CD4-positive, alpha-beta T cell treated with Interferon gamma for 1 hour (primary cell): Measurements from ENCODE around the gene PITPNC1.
"Not testable (repeated sequence)": the region's sequence is repeated elsewhere in the genome, so short reads cannot be mapped to it uniquely, and the experiment has no call there.

Experiments used
- DNase-seq: peaks from one replicate; pipeline ENCODE4 v3.0.0-alpha.2; 2020

Gene PITPNC1

DNA sequence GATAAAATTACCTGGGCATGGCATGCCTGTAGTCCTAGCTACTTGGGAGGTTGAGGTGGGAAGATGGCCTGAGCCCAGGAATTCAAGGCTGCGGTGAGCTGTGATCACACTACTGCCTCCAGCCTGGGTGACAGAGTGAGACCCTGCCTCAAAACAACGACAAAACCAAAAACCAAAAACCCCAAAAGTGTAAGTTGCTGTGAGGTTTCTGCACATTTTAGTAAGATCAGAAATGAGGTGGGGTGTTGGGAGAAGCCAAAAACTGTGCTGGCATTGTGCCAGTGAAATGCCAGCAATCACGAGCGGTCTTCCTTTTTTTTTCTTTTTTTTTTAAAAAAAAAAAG lies 114.6 kb downstream of the PITPNC1 start:
- no peak for DNase-seq

- no peak for DNase-seq
These were observed 115.2 kb downstream of the PITPNC1 start for GRCh38 chr17:67492251-67492740.

DNA sequence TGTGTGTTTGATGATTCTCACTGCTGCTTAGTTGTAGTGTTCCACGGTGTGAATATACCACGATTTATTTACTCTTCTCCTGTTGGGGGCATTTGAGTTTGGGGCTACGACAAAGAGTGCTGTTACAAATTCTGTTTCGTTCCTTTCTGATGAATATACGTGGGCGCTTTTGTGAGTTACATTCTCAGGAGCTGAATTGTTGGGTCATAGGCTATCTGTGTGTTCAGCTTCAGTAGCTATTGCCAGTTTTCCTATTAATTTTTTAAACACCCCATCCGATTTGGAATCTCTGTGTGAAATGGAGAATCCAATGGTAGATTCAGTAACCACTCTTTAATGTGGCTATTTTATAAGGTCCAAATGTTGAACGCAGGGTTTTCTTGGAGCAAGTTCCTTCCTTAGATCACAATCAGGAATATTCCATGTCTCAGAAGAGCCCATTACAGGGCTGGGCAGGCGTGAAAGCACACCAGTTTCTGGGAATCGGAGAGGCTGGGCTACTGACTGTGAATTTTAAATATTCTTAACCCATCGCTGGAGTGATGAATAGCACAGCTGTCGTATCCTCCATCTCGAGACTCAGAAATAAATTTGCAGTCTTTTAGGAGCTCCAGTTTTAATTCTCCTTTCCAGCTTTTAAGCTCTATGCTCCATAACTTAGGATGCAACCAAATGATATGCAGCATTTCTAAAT lies 115.9 kb downstream of the PITPNC1 start:
- DNase-seq = no peak

GRCh38 chr17:67493812-67494211 lies 116.7 kb downstream of the PITPNC1 start:
- no peak for DNase-seq

DNA sequence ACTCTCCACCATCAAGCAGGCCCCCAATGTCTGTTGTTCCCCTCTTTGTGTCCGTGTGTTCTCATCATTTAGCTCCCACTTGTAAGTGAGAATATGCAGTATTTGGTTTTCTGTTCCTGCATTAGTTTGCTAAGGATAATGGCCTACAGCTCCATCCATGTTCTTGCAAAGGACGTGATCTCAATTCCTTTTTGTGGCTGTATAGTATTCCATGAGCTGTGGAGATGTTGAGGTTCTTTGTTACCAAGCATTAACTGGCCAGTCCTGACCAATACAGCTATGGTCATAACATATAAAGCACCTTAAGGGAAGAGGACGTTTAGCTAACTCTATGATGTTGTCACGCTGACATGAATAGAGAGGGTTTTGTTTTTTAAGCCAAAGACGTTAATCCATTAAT lies 118.5 kb downstream of the PITPNC1 start:
- DNase-seq = not testable (repeated sequence)

- DNase-seq = no peak
These were observed 119.2 kb downstream of the PITPNC1 start for GRCh38 chr17:67496286-67496685.

GRCh38 chr17:67499685-67500084 lies 122.6 kb downstream of the PITPNC1 start:
- no peak for DNase-seq

DNA sequence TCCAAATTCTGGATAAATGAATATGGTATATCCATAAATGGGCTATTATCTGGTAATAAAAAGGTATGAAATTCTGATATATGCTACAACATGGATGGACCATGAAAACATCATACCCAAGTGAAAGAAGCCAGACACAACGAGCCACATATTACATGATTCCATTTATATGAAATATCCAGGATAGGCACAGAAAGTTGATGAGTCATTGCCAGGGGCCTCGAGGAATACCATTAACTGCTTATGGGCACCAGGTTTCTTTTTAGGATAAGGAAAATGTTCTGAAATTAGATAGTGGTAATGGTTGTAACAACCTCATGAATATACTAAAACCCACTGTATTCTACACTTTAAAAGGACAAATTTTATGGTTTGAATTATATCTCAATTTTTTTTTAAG lies 123.2 kb downstream of the PITPNC1 start:
- DNase-seq = no peak

- DNase-seq = no peak
These were observed 123.7 kb downstream of the PITPNC1 start for GRCh38 chr17:67500677-67501300.

- DNase-seq = no peak
These were observed 125.1 kb downstream of the PITPNC1 start for GRCh38 chr17:67502151-67502550.

GRCh38 chr17:67503184-67503583 lies 126.1 kb downstream of the PITPNC1 start:
- no peak for DNase-seq

- DNase-seq = no peak
These were observed 126.7 kb downstream of the PITPNC1 start for GRCh38 chr17:67503739-67504138.

DNA sequence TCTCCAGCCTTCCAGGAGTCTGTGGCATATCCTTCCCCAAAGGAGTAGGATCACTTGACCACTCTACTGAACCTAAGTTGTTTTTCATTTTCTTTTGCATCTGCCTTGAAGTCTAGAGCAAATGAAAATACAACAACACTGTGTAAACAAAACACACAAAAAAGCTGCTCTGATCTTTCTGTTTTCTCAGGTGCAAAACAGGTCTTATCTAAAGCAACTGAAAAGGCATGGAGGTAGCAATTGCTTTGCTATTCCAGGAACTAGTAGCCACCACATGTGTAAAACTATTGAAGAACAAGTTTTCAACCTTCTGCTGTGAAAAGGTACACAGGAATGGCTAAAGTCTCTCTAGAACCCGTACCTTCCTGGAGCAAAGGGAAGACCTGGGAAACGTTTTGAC lies 127.1 kb downstream of the PITPNC1 start:
- no peak for DNase-seq

- no peak for DNase-seq
These were observed 129.9 kb downstream of the PITPNC1 start for GRCh38 chr17:67506966-67507365.

DNA sequence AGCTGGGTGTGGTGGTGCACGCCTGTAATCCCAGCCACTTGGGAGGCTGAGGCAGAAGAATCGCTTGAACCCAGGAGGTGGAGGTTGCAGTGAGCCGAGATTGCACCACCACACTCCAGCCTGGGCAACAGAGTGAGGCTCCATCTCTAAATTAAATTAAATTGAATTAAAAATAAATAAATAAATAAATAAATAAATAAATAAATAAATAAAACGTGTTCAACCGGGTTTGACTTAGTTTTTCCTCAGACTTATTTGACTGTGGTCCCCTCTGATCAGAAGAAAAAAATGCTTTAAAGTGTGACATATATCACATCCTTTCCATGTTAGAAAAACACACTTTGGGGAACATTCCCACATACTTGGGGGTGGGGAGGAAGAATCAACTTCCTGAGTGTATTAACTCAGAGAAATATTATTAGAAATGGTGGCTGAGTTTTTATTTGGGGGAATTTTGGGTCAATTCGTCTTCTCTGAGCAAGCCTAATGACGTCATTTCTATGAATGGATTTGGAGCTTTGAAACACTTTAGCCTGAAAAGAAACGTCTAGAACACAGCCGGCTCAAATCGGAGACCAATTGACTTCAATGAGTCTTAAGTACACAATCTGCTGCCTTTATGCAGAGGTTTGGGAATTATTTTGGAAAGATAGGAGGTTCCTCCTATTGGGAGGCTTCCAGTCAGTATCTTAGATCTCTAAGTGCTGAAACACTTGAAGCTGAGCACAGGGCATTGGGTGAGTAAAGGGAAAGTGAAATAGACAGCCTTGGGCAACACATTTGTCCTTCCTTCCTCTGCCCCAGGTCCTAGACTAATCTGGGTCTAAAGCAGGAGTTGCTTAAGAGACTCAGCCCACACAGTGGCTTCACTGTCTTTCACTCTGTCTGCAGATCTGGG lies 132.6 kb downstream of the PITPNC1 start:
- DNase-seq = no peak

DNA sequence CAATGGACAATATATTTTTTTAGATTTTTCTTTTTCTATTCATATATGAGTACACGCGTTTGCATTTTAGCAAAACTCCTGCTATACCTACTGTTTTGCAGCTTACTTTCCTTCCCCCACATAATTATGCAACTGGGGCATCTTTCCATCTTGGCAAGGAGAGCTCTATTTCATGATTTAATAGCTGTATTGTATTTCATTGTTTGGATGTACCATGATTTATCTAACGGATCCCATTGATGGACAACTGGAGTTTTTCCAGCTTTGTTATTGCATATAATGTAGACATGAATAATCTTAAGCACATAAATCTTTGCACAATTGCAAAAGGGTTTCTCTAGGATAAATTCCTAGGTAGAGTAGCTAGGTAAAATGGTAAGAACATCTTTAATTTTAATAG lies 133.9 kb downstream of the PITPNC1 start:
- no peak for DNase-seq

GRCh38 chr17:67511804-67512203 lies 134.7 kb downstream of the PITPNC1 start:
- DNase-seq = no peak

- no peak for DNase-seq
These were observed 137.9 kb downstream of the PITPNC1 start for GRCh38 chr17:67514998-67515397.

- DNase-seq = no peak
These were observed 138.5 kb downstream of the PITPNC1 start for GRCh38 chr17:67515490-67516083.

DNA sequence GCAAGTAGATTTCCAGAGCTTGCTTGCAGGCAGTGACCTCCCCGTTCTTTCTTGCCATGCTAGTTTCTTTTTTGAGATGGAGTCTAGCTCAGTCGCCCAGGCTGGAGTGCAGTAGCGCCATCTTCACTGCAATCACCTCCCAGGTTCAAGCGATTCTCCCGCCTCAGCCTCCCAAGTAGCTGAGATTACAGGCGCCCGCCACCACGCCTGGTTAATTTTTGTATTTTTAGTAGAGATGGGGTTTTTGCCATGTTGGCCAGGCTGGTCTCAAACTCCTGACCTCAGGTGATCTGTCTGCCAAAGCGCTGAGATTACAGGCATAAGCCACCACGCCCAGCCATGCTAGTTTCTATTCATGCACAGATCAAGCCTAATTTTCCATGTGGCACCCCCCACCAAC lies 139.5 kb downstream of the PITPNC1 start:
- DNase-seq = not testable (repeated sequence)

- DNase-seq = no peak
These were observed 140.2 kb downstream of the PITPNC1 start for GRCh38 chr17:67517325-67517724.

DNA sequence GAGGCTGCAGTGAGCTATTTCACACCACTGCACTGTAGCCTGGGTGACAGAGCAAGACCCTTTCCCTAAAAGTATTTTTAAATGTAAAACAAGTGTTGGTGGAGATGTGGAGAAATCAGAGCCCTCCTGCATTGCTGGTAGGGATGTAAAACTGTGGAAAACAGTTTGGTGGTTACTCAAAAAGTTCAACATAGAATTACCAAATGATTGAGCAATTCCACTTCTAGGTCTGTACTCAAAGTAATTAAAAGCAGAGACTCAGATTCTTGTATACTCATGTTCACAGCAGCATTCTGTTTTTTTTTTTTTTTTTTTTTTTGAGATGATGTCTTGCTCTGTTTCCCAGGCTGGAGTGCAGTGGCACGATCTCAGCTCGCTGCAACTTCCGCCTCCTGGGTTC lies 141.8 kb downstream of the PITPNC1 start:
- no peak for DNase-seq

GRCh38 chr17:67519801-67520251 lies 142.7 kb downstream of the PITPNC1 start:
- DNase-seq = no peak
